ENCODE data around the gene GLIS1. TPM values are rescaled to one million over a fixed set of nuclear protein-coding genes. Genes with fewer than 3 reads are reported as not detected.

GLIS1 gene
- total and polyA plus RNA-seq, 9 donors, result 0.12 to 2.9 (median 0.48) TPM; not detected in 1

- no peak for TF ChIP-seq CTCF (IDR thresholded peaks at IDR 0.05)
- TF ChIP-seq EP300 (IDR thresholded peaks at IDR 0.05), result no peak
- TF ChIP-seq POLR2A (IDR thresholded peaks at IDR 0.05), result no peak
- no peak for DNase-seq
- H3K4me1 ChIP-seq (ENCODE audit: insufficient read depth), result no peaks in the 10 kb centered on the region
- intact Hi-C loops (cut with DNase I), result no loop called here
- H3K4me3 ChIP-seq, result no peak overlapping the region
- H3K36me3 ChIP-seq, result no peaks in the 10 kb centered on the region
- 55 to 68% (median 64%) methylated on average over 4 of the region's 4 CpGs for WGBS, 3 donors
- no peaks in the 10 kb centered on the region for H3K27me3 ChIP-seq
- no peaks in the 10 kb centered on the region for H3K9me3 ChIP-seq
- no peak overlapping the region for H3K27ac ChIP-seq
Measured at GRCh38 chr1:53615101-53615500, 123.9 kb downstream of the GLIS1 start.

GRCh38 chr1:53614231-53615021, 124.5 kb downstream of the GLIS1 start:
- Histone ChIP-seq H3K27me3 (no peaks in the 10 kb centered on the region), H3K9me3 (no peaks in the 10 kb centered on the region), H3K4me3 (no peak overlapping the region), H3K36me3 (no peaks in the 10 kb centered on the region), H3K4me1 (ENCODE audit: insufficient read depth) (no peaks in the 10 kb centered on the region), H3K27ac (no peak overlapping the region)
- no peak for DNase-seq
- TF ChIP-seq POLR2A (IDR thresholded peaks at IDR 0.05) (no peak), CTCF (IDR thresholded peaks at IDR 0.05) (no peak), EP300 (IDR thresholded peaks at IDR 0.05) (no peak)
- intact Hi-C loops (cut with DNase I), result no loop called here
- WGBS, 3 donors, result 75 to 79% (median 76%) methylated on average over 12 of the region's 12 CpGs

GRCh38 chr1:53608676-53609075, 130.3 kb downstream of the GLIS1 start:
- TF ChIP-seq EP300 (IDR thresholded peaks at IDR 0.05) (no peak), POLR2A (IDR thresholded peaks at IDR 0.05) (no peak), CTCF (IDR thresholded peaks at IDR 0.05) (no peak)
- Histone ChIP-seq H3K4me1 (ENCODE audit: insufficient read depth) (no peaks in the 10 kb centered on the region), H3K4me3 (no peak overlapping the region), H3K9me3 (no peaks in the 10 kb centered on the region), H3K27me3 (no peaks in the 10 kb centered on the region), H3K36me3 (no peaks in the 10 kb centered on the region), H3K27ac (no peak overlapping the region)
- no peak for DNase-seq
- intact Hi-C loops (cut with DNase I), result no loop called here

- Histone ChIP-seq H3K36me3 (no peaks in the 10 kb centered on the region), H3K4me3 (no peak overlapping the region), H3K4me1 (ENCODE audit: insufficient read depth) (no peaks in the 10 kb centered on the region), H3K9me3 (no peaks in the 10 kb centered on the region), H3K27me3 (no peaks in the 10 kb centered on the region), H3K27ac (no peak overlapping the region)
- no peak for TF ChIP-seq EP300 (IDR thresholded peaks at IDR 0.05)
- 94 to 98% (median 98%) methylated on average over 2 of the region's 2 CpGs for WGBS, 3 donors
- no peak for DNase-seq
- intact Hi-C loops (cut with DNase I), result no loop called here
Measured at GRCh38 chr1:53608071-53608470, 130.9 kb downstream of the GLIS1 start.

- H3K4me1 ChIP-seq (ENCODE audit: insufficient read depth), result no peaks in the 10 kb centered on the region
- H3K9me3 ChIP-seq, result no peaks in the 10 kb centered on the region
- no peaks in the 10 kb centered on the region for H3K36me3 ChIP-seq
- 64 to 66% (median 65%) methylated on average over 19 of the region's 19 CpGs for WGBS, 3 donors
- TF ChIP-seq EP300 (IDR thresholded peaks at IDR 0.05) (no peak), CTCF (IDR thresholded peaks at IDR 0.05) (no peak), POLR2A (IDR thresholded peaks at IDR 0.05) (no peak)
- no peak overlapping the region for H3K4me3 ChIP-seq
- no peak overlapping the region for H3K27ac ChIP-seq
- intact Hi-C loops (cut with DNase I), result no loop called here
- no peaks in the 10 kb centered on the region for H3K27me3 ChIP-seq
- no peak for DNase-seq
Measured at GRCh38 chr1:53606651-53607051, 132.3 kb downstream of the GLIS1 start.

Measured in ovary (tissue), 9 donors.